IPS-20b (cell line): ENCODE measurements around the gene RHEBL1.

ENCODE experiments used
- H3K27ac ChIP-seq: one replicate; pipeline ENCODE4 v1.5.1; 2013; ENCODE audit warnings: low read length
- H3K27me3 ChIP-seq: 2 replicates; pipeline ENCODE4 v1.6.1; 2013; ENCODE audit warnings: mild to moderate bottlenecking, low read length, inconsistent platforms; ENCODE audit not compliant: insufficient read depth
- H3K36me3 ChIP-seq: 2 replicates; pipeline ENCODE4 v1.6.1; 2013; ENCODE audit warnings: low read depth, mild to moderate bottlenecking, inconsistent platforms, low read length, moderate library complexity; ENCODE audit not compliant: insufficient read depth
- H3K4me1 ChIP-seq: 2 replicates; pipeline ENCODE4 v1.6.1; 2013; ENCODE audit warnings: mild to moderate bottlenecking, control low read depth, inconsistent platforms, low read length, moderate library complexity; ENCODE audit not compliant: insufficient read depth
- H3K4me3 ChIP-seq: 2 replicates; pipeline ENCODE4 v1.5.1; 2013; ENCODE audit warnings: mild to moderate bottlenecking, low read length, inconsistent platforms
- H3K9ac ChIP-seq: 2 replicates; pipeline ENCODE4 v1.6.1; 2013; ENCODE audit warnings: low read depth, mild to moderate bottlenecking, inconsistent platforms, low read length, moderate library complexity
- H3K9me3 ChIP-seq: 2 replicates; pipeline ENCODE4 v1.6.1; 2013; ENCODE audit warnings: mild to moderate bottlenecking, low read depth, low read length, inconsistent platforms; ENCODE audit not compliant: insufficient read depth

RHEBL1 gene

GRCh38 chr12:49097381-49097780 is 27.6 kb upstream of the RHEBL1 start:
- Histone ChIP-seq H3K4me3 (no peak overlapping the region), H3K4me1 (peaks cover 5% of the 10 kb centered on the region; the same call in 1 of the 2 replicates), H3K36me3 (peaks cover 37% of the 10 kb centered on the region), H3K27ac (no peak overlapping the region), H3K9me3 (no peaks in the 10 kb centered on the region), H3K27me3 (peaks cover 38% of the 10 kb centered on the region), H3K9ac (no peak overlapping the region)

- no peaks in the 10 kb centered on the region for H3K9me3 ChIP-seq
- H3K4me3 ChIP-seq: peak overlapping the region; percentile 55; the same call in 1 of the 2 replicates
- H3K9ac ChIP-seq: no peak overlapping the region
- H3K36me3 ChIP-seq: peaks cover 13% of the 10 kb centered on the region
- H3K27me3 ChIP-seq: peaks cover 62% of the 10 kb centered on the region
- peaks cover 6% of the 10 kb centered on the region; the same call in 1 of the 2 replicates for H3K4me1 ChIP-seq
- no peak overlapping the region for H3K27ac ChIP-seq
These were observed 25.2 kb upstream of the RHEBL1 start for GRCh38 chr12:49094975-49095365.

DNA sequence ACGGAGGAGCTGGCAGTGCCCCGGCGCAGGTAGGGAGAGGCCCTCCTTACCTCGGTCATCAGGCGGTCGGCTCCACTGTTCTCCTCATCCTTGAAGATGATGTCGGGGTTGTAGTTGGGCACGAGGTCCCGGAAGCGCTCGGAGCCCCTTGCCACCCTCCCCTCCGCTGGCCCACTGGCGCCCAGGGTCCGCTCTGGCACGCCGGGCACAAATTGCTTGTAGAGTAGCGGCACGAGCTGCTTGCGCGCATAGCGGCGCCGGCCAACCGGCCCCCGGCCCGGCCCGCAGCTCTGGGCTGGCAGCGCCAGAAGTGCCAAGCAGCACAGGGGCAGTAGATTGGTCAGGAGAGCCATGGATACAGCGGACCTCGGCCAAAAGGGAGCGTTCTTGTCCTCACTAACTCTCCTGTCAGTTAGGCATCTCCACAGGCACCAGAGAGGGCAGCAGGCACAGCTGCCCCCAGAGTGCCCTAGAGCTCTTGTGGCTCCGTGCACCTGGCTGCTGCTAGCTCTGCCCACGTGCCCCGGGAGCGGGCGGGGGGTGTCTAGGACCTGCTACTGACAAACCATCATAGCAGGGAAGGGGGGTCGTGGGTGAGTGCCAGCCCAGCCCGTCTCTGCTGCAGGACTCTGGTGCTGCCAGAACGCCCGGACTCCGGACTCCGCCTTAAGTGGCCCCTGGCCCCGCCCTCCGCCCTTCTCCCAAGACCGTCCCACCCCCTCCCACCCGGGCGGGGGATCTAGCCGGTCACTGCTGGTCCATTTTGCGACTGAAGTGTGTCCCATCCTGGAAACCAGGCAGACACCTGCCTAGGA is 24.6 kb upstream of the RHEBL1 start, which contains the start of gene DHH:
Gene DHH, minus strand, starts transcription at position 642 of the 815 bp plus-strand sequence. Its CDS starts 289 bp downstream, at position 353.
- Histone ChIP-seq H3K27me3 (peaks cover 68% of the 10 kb centered on the region), H3K36me3 (peaks cover 10% of the 10 kb centered on the region; the same call in 1 of the 2 replicates), H3K27ac (no peak within 1 kb of the TSS), H3K4me1 (peaks cover 6% of the 10 kb centered on the region; the same call in 1 of the 2 replicates), H3K4me3 (peak within 1 kb of the TSS; percentile 55; the same call in 1 of the 2 replicates), H3K9me3 (no peaks in the 10 kb centered on the region), H3K9ac (no peak within 1 kb of the TSS)

DNA sequence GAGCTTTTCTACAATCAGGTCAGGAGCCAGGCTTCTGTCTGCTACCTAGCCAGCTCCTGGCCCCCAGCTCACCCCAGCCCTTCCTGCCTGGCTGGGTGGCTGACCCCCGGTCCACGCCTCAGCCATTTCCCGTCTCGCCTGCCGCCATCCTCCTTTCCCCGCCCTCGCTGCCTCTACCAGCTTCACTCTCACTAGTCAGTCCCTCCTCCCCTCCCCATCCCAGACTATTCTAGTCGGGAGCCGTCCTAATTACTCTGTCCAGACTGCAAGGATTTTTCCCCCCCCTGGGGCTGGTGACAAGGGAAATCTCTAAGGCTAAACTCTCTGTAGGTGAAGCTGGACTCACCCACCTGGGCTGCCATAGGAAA is 24.0 kb upstream of the RHEBL1 start:
- Histone ChIP-seq H3K9me3 (no peaks in the 10 kb centered on the region), H3K27me3 (peaks cover 74% of the 10 kb centered on the region), H3K27ac (no peak overlapping the region), H3K4me3 (peak overlapping the region; percentile 55; the same call in 1 of the 2 replicates), H3K4me1 (peaks cover 6% of the 10 kb centered on the region; the same call in 1 of the 2 replicates), H3K9ac (no peak overlapping the region), H3K36me3 (peaks cover 10% of the 10 kb centered on the region; the same call in 1 of the 2 replicates)

- H3K27ac ChIP-seq: no peak overlapping the region
- no peak overlapping the region for H3K9ac ChIP-seq
- no peak overlapping the region for H3K4me3 ChIP-seq
- H3K9me3 ChIP-seq: no peaks in the 10 kb centered on the region
- H3K4me1 ChIP-seq: peaks cover 6% of the 10 kb centered on the region; the same call in 1 of the 2 replicates
- H3K36me3 ChIP-seq: peaks cover 10% of the 10 kb centered on the region; the same call in 1 of the 2 replicates
- H3K27me3 ChIP-seq: peaks cover 83% of the 10 kb centered on the region
These were observed 23.1 kb upstream of the RHEBL1 start for GRCh38 chr12:49092816-49093406.

GRCh38 chr12:49092086-49092815 is 22.5 kb upstream of the RHEBL1 start:
- Histone ChIP-seq H3K4me3 (peak overlapping the region; percentile 53; the same call in 1 of the 2 replicates), H3K4me1 (peaks cover 6% of the 10 kb centered on the region; the same call in 1 of the 2 replicates), H3K27me3 (peaks cover 90% of the 10 kb centered on the region), H3K9ac (no peak overlapping the region), H3K9me3 (no peaks in the 10 kb centered on the region), H3K36me3 (peaks cover 4% of the 10 kb centered on the region; the same call in 1 of the 2 replicates), H3K27ac (no peak overlapping the region)

GRCh38 chr12:49091836-49092085 is 22.0 kb upstream of the RHEBL1 start:
- Histone ChIP-seq H3K4me3 (peak overlapping the region; percentile 53; the same call in 1 of the 2 replicates), H3K27me3 (peaks cover 95% of the 10 kb centered on the region), H3K27ac (no peak overlapping the region), H3K4me1 (peaks cover 6% of the 10 kb centered on the region; the same call in 1 of the 2 replicates), H3K9me3 (no peaks in the 10 kb centered on the region), H3K36me3 (no peaks in the 10 kb centered on the region; the same call in 1 of the 2 replicates), H3K9ac (no peak overlapping the region)

DNA sequence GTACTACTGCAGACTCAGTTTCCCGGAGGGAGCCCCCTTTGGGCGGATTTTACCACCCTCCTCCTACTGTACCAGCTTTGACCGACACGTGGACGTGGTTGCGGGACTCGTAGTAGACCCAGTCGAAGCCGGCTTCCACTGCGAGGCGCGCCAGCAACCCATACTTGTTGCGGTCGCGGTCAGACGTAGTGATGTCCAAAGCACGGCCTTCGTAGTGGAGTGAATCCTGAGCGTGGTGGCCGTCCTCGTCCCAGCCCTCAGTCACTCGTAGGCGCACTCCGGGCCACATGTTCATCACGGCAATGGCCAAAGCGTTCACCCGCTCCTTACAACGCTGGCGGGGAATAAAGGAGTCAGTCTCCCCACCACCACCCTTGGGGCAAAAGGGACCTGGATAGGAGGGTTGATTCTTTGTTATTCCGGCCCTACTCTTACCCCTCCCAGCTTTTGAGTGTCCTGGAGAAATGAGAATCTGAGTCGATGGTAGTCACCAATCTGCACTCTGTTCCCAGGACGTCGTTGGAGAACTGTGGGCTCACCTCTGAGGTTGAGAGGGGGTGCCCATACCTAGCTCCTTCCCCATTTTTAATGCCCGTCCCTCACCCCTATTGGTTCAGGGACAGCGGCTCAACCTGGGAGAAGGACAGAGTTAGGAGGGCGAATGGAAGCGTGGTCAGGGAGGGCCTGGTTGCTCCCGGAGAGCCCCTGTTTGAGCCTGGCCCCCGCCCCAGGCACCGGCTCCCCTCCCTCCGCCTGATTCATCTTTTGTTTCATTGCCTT is 21.5 kb upstream of the RHEBL1 start:
- Histone ChIP-seq H3K4me3 (peak overlapping the region; percentile 53; the same call in 1 of the 2 replicates), H3K9me3 (no peaks in the 10 kb centered on the region), H3K9ac (no peak overlapping the region), H3K4me1 (peaks cover 6% of the 10 kb centered on the region; the same call in 1 of the 2 replicates), H3K36me3 (no peaks in the 10 kb centered on the region), H3K27me3 (peaks cover 100% of the 10 kb centered on the region), H3K27ac (no peak overlapping the region)

GRCh38 chr12:49089821-49090773 is 20.3 kb upstream of the RHEBL1 start:
- Histone ChIP-seq H3K27ac (no peak overlapping the region), H3K27me3 (peaks cover 92% of the 10 kb centered on the region), H3K36me3 (no peaks in the 10 kb centered on the region), H3K9ac (no peak overlapping the region), H3K4me1 (peaks cover 6% of the 10 kb centered on the region; the same call in 1 of the 2 replicates), H3K4me3 (peak overlapping the region; percentile 25; the same call in 1 of the 2 replicates), H3K9me3 (no peaks in the 10 kb centered on the region)

DNA sequence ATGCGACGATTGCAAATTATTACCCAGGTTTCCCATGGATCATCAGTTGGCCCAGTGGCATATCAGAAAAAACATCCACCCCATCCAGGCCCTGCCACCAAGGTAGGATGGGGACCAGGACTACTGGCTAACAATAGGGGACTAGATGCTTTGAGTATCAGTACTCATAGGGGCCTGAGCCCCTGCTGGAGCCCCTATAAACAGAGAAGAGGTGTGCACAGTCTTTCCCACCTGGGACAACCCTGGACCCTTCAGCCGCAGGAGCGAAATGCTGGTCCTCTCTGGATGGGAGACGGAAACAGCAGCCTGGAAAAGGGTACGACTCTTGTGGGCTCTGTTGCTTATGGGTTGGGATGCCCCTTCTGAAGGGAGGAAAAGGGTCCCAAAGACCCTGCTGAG is 19.2 kb upstream of the RHEBL1 start:
- Histone ChIP-seq H3K9me3 (no peaks in the 10 kb centered on the region), H3K9ac (no peak overlapping the region), H3K27me3 (peaks cover 88% of the 10 kb centered on the region), H3K36me3 (no peaks in the 10 kb centered on the region), H3K4me1 (0 out of 2 replicates have a peak, but pooled peaks cover 4% of the 10 kb centered on the region), H3K4me3 (no peak overlapping the region), H3K27ac (no peak overlapping the region)
